ENCODE measurements around the gene ZNF205.
"Not testable (repeated sequence)": the region's sequence is repeated elsewhere in the genome, so short reads cannot be mapped to it uniquely, and the experiment has no call there.

ZNF205 gene

DNA sequence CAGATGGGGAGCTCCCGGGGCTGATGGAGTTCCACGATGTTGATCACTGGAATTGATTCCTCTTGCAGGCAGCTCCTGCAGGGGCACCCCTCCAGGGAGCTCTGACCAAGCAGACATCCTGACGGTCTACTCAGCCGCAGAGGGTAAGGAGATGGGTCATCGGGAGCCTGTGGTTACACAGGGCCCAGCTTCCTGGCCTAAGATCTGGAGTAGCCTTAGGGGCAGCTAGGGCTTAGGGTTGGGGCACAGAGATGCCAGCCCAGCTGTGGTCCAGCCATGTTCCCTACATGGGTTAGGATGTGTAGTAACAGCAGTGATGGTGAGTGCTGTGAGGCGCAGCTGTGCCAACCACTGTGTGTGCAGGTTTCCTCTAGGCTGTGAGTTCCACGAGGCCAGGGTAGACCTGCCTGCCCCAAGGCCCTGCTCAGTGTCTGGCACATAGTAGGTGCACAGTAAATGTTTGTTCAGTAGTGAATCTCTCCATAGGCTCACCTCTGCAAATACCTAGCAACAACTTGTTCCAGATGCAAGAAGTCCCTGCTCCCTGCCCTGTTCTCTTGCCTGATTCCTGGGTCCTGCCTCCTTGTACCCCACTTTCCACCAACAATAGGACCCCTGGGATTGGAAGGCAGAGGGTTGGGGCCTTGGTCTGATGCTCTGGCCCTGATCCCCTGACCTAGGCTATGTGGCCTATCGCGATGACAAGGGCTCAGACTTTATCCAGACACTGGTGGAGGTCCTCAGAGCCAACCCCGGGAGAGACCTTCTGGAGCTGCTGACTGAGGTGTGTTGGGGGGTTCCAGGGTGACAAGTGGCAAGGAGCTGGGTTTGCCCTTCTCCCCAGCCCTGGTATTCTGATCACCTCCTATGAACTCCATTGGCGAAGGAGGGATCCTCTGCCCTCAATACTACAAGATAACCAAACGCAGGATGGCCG, 36.1 kb downstream of the ZNF205 start:
- no peak for DNase-seq (ENCODE audit: low read depth in 2 of 2)

GRCh38 chr16:3149193-3149530, 36.8 kb downstream of the ZNF205 start:
- DNase-seq (ENCODE audit: low read depth in 2 of 2): no peak

- DNase-seq (ENCODE audit: low read depth in 2 of 2): no peak
These were observed 37.4 kb downstream of the ZNF205 start for GRCh38 chr16:3149630-3150345.

DNA sequence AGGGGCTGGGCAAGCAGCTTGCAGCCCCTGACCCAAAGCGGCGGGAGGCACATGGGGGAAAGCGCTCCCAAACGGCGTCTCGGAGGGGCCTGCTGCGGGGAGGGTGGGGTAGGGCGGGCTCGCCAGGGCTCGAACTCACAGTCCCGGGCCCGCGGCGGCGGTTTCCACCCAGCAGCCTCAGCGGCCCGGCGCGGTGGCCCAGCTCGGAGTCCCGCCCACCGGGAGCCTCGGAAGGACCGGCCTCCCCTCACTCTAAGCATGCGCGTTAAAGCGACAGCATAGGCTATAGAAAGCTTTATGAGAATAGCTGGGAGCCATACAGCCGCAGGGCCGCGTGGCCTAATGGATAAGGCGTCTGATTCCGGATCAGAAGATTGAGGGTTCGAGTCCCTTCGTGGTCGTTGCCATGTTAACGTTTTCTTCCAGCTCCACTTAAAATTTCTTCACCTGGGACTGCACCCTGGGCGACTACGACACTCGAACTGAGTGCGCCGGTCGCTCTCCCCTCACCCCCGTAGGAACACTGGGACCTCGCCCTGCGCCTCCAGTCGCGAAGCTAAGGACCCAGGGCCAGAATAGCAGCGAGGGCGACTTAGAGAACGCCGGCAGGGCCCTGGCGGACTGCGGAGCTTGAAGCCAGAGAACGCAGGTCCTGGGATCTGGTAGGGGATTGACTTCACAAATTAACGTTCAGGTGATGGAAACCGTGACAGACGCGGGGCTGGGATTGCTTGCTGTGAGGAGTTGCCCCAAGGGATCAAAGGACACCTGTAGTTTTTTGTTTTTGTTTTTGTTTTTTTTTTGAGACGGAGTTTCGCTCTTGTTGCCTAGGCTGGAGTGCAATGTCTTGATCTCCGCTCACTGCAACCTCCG, 38.2 kb downstream of the ZNF205 start:
- DNase-seq (ENCODE audit: low read depth in 2 of 2): peak; percentile 94 to 98

DNA sequence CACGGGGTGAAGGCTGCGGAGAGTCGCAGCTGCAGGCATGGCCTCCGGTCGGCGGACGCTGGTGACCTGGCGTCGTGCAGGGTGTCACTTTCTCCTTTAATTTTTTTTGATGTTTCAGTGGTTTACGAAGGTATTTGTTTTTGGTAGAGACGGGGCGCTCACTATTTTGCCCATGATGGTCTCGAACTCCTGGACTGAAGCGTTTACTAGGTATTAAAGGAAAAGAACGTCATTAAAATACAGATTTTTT, 39.6 kb downstream of the ZNF205 start:
- DNase-seq (ENCODE audit: low read depth in 2 of 2): no peak

DNA sequence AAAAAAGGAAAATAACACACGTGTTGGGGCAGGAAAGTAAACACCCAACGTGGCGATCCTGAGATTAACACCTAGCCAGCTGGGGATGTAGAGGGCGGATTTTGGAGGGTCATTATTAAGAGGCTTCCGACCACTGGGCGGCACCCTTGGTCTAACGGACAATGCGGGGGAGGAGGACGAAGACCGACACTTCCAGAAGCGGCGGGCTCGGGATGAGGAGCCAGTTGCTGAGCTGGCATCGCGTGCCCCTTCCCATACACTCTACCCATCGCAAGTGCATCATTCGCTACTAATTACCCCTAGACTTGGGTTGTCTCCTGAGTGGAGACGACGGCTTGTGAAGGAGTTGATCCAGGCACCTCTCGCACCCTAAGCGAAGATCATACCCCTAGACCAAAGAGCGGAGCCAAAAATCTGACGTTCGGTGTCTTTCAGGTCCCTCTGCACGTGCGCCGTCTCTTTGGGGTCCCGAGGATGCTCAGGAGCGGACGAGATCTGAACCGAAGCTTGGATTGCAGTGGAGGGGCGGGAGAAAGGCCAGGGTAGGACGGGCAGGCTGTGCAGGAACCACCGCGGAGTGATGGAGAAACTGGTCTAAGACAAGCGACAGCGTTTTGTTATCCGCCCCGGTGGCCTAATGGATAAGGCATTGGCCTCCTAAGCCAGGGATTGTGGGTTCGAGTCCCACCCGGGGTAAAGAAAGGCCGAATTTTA, 40.0 kb downstream of the ZNF205 start:
- peak; percentile 63 to 64 for DNase-seq (ENCODE audit: low read depth in 2 of 2)

DNA sequence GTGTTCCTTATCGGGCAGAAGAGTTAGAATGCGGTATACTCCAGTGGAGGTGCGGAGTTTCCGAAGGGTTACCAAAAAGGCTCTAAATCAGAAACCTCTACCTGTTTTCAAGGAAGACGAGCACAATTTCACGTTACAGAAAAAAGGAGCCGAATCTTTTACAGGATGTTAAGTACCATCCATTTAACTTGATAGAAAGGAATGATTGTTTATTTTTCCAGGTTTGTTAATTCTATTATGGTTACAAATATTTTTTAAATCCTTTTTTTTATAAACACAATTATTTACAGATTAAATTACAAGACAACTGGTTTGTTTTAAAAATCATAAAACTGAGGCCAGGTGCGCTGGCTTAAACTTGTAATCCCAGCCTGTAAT, 40.6 kb downstream of the ZNF205 start:
- no peak for DNase-seq (ENCODE audit: low read depth in 2 of 2)

- DNase-seq (ENCODE audit: low read depth in 2 of 2): no peak
These were observed 42.8 kb downstream of the ZNF205 start for GRCh38 chr16:3155181-3155580.

DNA sequence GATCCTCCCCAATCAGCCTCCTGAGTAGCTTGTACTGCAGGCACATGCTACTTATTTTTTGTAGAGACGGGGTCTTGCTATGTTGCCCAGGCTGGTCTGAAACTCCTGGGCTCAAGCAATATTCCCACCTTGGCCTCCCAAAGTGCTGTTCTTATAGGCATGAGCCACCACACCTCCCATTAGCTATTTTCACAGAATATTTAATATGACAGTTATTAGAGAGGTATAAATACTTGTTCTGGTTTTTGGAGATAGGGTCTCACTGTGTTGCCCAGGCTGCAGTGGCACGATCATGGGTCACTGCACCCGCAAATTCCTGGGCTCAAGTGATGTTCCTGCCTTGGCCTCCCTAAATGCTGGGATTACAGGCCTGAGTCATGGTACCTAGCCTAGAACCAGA, 43.6 kb downstream of the ZNF205 start:
- DNase-seq (ENCODE audit: low read depth in 2 of 2): no peak

- no peak for DNase-seq (ENCODE audit: low read depth in 2 of 2)
These were observed 45.0 kb downstream of the ZNF205 start for GRCh38 chr16:3157229-3158025.

- DNase-seq (ENCODE audit: low read depth in 2 of 2): no peak
These were observed 45.7 kb downstream of the ZNF205 start for GRCh38 chr16:3158026-3158509.

DNA sequence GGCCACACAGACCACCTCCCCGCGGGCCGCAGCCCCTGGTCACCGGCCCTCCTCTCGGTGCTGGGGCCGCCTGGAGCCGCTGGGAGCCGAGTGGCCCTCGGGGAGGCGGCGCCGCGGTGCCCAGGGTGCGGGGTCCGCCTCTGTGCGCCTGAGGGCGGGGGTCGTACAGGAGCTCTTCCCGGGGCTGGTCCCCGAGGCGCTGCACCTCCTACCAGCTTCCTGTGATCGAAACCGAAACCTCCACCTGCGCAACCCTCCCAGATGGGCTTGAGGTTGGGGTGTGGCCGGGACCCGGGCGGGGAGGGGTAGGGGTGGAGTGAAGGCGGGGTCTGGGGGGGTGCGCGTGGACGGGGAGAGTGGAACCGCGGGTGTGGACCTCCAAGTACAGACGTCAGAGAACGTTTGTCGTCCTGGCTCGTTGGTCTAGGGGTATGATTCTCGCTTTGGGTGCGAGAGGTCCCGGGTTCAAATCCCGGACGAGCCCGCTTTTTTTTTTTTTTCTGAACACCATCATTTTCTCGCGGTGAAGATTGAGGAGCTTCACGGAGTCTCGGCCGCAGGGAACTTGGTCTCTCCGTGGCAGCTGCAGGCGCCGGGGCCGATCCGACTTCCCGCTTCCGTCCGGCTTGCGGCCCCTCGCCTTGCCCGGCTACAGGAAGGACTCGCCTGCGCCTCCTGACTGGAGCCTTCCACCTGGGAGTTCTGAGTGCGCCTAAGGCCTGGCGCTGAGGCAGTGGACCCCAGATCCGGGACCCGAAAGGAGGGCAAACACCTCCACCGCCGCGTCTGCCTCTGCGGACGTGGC, 46.3 kb downstream of the ZNF205 start:
- peak; percentile 90 to 91 for DNase-seq (ENCODE audit: low read depth in 2 of 2)

GRCh38 chr16:3161235-3162018, 49.0 kb downstream of the ZNF205 start:
- no peak for DNase-seq (ENCODE audit: low read depth in 2 of 2)

DNA sequence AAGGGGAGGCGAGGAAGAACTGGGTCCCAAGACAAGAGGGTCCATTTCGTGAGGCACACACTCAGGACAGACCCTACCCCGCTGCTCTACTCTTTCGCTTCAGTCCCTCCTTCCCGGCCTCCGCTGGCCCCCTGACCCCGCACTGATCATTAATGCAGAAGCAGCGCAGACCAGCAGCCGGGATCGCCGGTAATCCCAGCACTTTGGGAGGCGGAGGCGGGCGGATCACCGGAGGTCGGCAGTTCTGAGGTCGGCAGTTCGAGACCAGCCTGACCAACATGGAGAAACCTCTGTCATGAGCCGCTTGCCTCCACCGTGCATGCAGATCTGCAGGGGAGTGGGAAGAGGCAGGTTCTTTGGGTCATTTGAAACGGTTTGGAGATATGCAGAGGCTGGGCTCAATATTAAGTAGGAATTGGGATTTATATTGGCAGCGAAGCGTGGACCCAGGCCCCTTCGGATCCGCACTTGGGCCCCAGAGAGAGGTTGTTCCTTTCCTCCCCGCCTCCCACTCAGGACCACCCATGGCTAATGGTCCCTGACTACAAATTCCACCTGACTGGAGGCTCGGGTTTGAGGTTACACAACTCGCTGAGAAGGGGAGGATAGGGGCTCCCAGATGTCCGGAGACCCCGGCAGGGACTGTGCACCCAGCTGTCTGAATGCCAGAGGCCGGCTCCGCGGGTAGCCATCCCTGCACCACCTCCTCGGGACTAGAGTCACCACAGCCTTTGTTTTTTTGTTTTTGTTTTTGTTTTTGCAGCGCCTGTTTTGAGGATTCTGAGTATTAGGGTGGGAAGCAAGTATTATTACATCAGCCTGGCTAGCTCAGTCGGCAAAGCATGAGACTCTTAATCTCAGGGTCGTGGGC, 52.0 kb downstream of the ZNF205 start:
- DNase-seq (ENCODE audit: low read depth in 2 of 2): no peak

DNA sequence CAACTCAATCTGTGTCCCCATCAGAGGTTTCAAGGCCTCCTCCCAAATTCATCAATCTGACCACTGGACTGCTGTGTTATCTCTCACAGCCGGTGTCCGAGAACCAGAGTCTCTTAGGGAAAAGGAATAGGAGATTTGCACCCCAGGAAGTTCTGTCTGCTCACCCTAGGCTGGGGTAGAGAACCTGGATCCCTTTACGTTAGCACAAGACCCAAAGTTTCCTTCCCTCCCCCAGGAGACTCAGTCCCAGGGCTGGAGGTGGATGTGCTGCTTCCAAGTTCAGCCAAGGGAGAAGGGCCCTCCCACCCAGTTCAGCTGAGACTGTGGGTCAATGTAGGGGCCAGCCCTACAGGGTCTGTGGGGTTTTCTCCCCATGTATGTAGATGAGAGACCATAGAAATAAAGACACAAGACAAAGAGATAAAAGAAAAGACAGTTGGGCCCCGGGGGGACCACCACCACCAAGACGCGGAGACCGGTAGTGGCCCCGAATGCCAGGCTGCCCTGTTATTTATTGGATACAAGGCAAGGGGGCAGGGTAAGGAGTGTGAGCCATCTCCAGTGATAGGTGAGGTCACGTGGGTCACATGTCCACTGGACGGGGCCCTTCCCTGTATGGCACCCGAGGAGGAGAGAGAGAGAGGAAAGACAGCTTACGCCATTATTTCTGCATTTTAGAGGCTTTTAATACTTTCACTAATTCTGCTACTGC, 52.9 kb downstream of the ZNF205 start:
- no peak for DNase-seq (ENCODE audit: low read depth in 2 of 2)

DNA sequence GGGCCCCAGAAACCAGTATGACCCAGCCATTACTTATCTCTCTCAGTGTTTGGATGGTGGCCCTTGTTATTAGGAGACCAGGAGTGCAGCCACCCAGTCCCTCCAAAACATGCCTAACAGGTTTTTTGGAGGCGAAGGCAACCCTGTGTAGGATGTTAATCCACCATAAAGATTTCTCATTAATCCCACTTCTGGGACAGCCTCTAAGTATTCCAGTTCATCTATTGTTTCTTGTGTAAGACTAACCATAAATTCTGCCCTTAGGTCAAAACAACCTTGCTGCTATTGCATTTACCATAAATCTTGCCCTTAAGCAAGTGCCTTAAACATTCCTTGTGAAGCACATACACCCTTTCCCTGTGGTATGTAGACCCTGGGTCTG, 54.1 kb downstream of the ZNF205 start:
- DNase-seq (ENCODE audit: low read depth in 2 of 2): no peak

GRCh38 chr16:3168729-3169128, 56.3 kb downstream of the ZNF205 start:
- not testable (repeated sequence) for DNase-seq (ENCODE audit: low read depth in 2 of 2)
